HG03521 (cell line): ENCODE results near the gene IFT52.
"Not testable (repeated sequence)": the region's sequence is repeated elsewhere in the genome, so short reads cannot be mapped to it uniquely, and the experiment has no call there.

ENCODE experiments used
- ATAC-seq: cut with Tn5 transposase; IDR thresholded peaks from one replicate; pipeline ENCODE4 v1.9.1; 2021; ENCODE audit warnings: mild to moderate bottlenecking, moderate library complexity; ENCODE audit not compliant: unreplicated experiment

IFT52 gene

DNA sequence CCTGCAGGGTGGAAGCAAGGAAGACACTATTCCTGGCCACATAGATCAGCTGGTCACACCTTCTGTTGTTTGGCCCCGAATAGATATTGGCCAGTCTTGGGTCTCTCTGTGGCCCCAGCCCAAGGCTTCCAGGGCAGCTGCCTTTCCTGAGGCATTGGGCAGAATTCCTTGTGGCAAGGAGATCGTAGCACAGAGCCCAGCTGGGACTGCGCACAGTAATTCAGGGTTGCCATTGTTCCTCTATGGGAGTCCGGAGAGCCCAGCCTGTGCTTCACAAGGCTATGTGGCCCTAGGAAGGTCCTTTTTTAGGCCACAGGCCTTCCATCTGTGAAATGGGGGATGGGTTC lies 25.0 kb upstream of the IFT52 start:
- ATAC-seq: no peak

DNA sequence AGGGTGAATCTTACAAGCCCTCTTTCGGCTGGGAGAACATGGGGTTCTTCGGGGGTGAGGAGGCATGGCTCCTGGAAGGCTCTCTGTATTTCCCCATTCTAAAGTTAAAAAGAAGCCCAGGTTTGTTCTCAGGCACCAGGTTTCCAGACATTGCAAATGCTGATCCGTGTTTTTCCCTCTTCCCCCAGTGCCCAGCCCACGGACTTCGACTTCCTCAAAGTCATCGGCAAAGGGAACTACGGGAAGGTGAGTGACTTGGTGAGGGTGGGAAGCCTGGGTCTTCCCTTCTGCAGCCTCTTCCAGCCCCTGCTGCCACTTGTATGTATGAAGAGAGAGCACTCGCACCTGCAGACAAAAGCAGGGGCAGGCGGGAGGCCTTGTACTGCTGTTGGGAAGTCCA lies 23.3 kb upstream of the IFT52 start:
- ATAC-seq: no peak

DNA sequence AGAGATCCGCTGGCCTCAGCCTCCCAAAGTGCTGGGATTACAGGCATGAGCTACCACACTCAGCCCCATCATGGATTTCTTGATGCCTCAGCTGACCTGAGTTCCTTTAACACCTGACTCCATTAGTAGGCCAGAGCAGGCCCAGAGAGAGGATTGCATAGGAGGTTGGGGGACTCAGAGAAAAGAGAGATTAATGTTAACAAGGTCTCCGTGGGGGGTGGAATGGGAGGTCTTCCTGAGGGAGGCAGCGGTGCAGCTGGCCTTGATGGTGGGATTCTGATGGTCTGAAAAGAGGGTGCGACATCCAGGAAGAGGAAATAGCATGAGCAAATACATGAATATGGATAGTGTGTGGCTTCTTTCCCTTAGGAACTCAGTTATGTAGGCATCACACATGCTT lies 22.0 kb upstream of the IFT52 start:
- no peak for ATAC-seq

DNA sequence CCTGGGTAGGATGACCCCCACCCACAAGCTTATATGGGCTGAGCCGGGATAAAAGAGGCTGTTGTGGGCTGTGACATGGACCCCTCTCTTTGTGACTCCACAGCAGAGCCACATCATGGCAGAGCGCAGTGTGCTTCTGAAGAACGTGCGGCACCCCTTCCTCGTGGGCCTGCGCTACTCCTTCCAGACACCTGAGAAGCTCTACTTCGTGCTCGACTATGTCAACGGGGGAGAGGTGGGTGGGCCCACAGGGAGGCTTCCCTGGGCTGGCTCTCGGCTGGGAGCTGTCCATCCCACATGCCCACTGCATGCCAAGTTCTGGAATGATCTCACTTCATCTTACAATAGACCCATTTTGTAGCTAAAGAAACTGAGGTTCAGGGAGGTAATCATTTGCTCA lies 21.5 kb upstream of the IFT52 start:
- ATAC-seq: no peak

DNA sequence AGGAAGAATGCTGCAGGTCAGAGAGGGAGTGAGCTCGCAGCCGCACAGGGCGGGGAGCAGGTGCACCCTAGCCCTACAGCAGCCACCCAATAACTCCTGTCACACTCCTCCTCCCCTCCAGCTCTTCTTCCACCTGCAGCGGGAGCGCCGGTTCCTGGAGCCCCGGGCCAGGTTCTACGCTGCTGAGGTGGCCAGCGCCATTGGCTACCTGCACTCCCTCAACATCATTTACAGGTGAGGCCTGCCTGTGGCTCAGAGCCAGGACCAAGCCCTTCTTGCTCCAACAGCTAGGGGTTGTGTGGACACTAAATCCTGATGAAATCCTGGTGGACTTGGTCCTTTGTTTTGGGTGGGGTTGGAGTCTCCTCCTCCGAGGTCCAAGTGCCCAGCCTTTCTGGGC lies 20.2 kb upstream of the IFT52 start:
- ATAC-seq: no peak

DNA sequence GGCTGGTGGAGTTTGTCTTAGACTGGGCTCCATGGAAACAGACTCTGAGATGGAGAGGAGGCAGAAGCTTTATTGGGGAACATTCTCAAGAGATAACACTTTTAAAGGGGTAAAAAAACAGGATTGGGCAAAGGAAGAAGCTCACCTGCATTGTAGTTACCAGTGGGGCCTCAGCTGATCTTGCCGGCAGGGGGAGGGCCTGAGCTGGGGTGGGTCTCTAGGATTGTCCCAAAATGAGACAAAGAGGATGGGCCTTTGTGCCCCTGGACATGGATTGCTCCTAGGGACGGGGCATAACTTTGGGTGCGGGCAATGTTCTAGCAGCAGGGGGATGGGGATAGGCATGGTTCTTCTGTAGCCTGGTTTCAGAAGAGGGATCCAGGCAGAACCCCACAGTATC lies 19.4 kb upstream of the IFT52 start:
- no peak for ATAC-seq

DNA sequence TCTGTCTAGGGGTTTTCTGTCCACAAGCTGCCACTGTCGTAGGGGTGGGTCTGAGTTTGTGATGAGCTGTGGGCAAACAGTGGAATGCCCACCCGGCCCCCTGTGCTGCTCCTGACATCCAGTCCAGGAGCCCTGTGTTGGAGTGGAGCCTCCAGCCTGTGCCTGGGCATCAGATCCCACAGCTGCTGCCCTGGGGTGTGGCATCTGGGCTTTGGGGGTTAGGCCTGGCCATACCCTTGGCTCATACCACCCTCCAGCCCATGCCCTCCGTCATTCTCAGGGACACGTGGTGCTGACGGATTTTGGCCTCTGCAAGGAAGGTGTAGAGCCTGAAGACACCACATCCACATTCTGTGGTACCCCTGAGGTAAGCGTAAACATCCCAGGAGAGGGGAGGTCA lies 19.0 kb upstream of the IFT52 start:
- ATAC-seq: no peak

DNA sequence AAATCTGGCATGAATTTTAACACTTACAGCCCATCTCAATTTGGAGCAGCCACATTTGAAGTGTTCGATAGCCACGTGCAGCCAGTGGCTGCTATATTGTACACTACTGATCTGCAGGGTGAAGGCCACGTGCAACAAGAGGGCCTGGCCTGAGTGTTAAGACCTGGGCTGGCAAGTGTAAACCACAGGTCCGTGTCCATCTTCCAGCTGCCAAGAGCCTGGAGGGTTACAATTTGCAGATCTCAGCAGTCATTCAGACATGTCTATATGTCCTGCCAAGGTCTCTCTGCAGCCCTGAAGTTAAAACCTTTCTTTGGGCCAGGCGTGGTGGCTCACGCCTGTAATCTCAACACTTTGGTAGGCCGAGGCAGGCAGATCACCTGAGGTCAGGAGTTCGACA lies 17.8 kb upstream of the IFT52 start:
- no peak for ATAC-seq

DNA sequence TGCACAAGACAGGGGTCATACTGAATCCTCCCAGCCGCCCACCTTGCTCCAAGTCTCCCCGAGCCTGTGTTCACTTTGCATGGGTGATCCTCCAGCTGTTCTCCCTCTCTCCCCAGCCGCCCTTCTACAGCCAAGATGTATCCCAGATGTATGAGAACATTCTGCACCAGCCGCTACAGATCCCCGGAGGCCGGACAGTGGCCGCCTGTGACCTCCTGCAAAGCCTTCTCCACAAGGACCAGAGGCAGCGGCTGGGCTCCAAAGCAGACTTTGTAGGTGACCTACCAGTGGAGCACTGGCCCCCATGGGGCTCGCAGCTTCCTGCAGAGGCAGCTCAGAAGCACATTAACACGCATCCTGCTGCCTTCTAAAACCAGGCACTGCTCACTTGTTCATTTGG lies 14.6 kb upstream of the IFT52 start:
- ATAC-seq: no peak

DNA sequence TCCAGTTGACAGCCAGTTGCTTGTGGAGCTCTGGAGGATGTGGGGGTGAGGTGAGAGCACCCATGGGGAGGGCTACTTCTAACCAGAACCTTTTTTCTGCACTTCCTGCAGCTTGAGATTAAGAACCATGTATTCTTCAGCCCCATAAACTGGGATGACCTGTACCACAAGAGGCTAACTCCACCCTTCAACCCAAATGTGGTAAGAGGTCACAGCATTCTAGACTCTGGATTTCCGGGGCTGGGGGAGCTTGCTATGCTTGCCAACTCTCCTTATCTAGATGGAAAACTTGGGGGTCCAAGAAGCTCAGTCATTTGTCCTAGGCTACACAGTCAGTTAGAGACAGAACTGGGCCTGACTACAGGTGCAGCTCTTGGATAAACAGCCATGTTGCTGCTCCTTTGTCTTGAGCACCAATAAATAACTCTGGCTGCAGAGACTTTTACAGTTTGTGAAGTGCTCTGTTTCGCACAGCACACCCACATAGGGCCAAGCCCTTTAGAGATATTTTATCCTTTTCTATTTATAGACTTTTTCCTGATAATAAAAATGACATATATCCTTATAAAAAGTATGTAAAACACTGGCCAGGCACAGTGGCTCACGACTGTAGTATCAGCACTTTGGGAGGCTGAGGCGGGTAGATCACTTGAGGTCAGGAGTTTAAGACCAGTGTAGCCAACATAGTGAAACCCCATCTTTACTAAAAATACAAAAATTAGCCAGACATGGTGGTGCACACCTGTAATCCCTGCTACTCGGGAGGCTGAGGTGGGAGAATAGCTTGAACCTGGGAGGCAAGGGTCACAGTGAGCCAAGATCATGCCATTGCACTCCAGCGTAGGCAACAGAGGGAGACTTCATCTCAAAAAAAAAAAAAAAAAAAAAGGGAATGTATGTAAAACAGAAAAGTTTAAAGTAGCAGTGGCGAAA lies 10.6 kb upstream of the IFT52 start:
- no peak for ATAC-seq

DNA sequence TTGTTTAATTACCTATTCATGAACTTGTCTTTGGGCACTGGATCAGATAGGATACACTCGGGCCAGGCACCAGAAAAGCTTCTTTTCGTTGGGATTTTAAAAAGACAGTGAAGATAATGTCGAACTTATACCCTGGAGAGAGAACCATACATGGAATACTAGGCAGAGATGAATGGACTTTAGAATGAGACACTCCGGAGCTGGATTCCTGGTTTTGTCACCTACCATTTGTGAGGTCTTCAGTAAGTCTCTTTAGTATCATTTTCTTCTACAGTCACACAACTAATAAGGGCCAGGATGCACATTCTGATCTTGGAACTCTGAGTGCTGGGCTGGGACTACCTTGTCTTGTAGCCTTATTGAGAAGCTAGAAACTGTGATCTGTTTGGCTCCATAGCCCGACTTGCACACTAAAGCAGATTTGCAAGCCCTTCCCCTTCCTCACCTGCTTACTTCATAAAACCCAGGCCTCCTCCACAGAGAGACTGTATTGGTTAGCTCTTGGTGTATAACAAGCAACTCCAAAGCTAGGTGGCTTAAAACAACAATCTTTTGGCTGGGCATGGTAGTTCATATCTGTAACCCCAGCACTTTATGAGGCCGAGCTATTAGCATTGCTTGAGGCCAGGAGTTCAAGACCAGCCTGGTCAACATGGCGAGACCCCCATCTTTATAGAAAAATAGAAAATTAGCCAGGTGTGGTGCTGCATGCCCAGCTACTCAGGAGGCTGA lies 7.4 kb upstream of the IFT52 start:
- ATAC-seq: no peak

DNA sequence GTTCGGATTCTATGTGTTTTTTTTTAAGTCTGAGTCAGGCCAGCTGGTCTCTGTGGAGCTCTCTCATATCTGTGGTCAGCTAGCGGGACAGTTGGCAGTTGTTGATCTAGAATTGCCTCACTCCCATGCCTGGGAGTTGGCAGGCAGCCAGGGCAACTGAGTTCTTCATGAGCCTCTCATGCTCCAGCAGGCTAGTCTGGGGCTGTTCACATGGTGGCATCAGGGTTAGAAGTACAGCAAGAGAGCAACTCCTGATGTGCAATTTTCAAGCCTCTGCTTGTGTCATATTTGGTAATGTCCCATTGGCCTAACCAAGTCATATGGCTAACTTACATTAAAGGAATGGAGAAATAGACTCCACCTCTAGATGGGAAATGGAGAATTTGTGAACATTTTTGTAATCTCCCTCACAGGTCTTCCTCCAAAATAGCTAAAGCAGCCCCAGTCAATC lies 6.7 kb upstream of the IFT52 start:
- ATAC-seq: no peak

DNA sequence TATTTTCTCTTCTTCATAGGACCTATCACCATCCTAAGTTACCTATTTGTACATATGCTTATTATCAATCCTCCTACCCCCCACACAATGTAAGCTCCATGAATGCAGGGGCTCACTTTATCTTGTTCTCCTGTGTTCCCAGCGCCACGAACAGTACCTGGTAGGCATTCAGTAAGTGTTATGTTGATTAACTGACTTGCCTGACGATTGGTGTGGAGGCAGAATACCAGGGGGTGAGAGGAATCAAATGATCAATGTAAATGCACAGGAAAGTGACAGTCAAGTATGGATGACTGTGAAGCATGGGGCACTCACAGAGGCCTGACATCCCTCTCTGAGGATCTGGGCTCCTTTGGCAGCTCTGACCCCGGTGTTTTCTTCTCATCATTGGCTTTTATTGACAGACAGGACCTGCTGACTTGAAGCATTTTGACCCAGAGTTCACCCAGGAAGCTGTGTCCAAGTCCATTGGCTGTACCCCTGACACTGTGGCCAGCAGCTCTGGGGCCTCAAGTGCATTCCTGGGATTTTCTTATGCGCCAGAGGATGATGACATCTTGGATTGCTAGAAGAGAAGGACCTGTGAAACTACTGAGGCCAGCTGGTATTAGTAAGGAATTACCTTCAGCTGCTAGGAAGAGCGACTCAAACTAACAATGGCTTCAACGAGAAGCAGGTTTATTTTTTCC lies 6.1 kb upstream of the IFT52 start:
- no peak for ATAC-seq

DNA sequence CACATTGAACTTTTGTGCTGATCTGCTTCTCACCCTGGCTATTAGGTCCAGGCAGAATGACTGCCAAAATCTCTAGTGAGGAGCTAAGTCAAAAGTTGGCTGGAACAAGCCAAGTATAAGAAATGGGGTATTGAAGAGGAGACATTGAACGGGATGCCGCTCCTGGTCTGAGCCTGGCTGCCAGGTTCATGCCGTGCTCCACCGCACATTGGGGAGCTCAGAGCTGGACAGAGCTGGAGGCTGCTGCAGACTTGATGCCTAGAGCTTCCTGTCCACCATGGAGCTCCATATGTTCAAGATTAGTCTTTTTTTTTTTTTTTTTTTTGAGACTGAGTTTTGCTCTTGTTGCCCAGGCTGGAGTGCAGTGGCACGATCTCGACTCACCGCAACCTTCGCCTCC lies 4.1 kb upstream of the IFT52 start:
- no peak for ATAC-seq

DNA sequence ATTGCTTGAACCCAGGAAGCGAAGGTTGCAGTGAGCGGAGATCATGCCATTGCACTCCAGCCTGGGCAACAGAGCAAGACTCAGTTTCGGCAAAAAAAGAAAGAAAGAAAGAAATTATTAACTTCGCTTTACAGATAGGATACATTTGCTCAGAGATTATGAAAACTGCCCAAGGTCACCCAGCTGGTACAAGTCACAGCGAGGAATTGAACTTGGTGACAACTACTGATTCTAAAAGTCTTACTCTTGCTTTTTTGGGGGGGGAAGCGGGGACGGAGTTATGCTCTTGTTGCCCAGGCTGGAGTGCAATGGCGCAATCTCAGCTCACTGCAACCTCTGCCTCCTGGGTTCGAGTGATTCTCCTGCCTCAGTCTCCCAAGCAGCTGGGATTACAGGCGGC lies 2.2 kb upstream of the IFT52 start:
- not testable (repeated sequence) for ATAC-seq

DNA sequence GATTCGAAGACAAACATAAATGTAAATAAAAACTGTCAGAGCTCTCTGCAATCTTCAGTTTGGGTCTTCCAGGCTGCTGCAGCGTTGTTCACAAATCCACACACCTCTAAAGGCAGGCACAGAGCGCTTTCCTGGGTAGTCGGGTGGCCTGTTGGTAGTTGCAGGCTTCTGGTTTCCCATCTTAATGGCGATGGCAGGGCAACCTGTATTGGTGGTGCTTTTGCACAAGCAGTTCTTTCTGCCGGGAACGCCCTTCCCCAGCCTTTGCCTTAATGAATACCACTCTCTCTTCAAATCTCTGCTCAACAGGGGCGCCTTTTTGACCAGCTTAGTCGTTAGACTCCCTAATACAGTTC lies 723 bp upstream of the IFT52 start:
- ATAC-seq: no peak

DNA sequence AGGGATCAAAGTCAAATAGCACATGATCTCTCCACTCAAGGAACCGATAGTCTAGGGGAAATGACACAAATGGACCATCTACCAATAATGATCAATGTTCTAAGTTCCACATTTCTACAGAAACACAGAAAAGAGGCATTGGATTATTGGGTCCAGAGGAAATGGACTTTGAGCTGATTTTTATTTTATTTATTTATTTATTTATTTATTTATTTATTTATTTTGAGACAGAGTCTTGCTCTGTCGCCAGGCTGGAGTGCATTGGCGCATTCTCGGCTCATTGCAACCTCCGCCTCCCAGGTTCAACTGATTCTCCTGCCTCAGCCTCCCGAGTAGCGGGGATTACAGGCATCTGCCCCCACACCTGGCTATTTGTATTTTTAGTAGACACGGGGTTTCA lies 11.2 kb downstream of the IFT52 start:
- ATAC-seq: not testable (repeated sequence)

DNA sequence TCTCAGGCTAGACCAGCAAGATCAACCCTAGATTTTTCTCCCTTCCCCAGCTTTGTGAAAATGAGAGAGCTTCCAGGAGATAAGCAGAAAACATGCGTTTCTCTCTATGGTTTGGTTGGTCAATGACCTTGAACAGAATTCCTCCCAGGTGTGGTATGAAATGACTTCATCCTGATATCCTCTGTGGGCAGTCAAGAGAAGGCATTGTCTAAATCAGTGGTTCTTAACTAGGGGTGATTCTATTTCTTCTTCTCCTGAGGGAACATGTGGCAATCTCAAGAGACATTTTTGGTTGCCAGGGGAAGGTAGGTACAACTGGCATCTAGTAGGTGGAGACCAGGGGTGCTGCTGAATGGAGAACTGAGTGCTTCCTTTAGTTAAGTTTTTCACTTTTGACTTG lies 12.4 kb downstream of the IFT52 start:
- no peak for ATAC-seq

DNA sequence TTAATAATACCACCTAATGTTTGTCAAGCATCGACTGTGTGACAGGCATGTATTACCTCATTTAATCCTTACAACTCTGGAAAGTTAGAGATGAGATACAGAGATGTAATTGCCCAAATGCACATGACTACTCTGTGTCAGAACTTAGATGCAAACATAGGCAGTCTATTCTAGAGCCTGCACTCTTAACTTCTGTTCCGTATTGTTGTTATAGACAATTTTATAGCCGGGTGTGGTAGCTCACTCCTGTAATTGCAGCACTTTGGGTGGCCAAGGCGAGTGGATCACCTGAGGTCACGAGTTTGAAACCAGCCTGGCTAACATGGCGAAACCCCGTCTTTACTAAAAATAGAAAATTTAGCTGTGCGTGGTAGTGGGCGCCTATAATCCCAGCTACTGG lies 15.0 kb downstream of the IFT52 start:
- ATAC-seq: no peak

DNA sequence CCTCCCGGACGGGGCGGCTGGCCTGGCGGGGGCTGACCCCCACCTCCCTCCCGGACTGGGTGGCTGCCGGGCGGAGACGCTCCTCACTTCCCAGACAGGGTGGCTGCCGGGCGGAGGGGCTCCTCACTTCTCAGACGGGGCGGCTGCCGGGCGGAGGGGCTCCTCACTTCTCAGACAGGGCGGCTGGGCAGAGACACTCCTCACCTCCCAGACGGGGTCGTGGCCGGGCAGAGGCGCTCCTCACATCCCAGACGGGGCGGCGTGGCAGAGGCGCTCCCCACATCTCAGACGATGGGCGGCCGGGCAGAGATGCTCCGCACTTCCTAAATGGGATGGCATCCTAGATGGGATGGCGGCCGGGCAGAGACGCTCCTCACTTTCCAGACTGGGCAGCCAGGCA lies 16.5 kb downstream of the IFT52 start:
- not testable (repeated sequence) for ATAC-seq

DNA sequence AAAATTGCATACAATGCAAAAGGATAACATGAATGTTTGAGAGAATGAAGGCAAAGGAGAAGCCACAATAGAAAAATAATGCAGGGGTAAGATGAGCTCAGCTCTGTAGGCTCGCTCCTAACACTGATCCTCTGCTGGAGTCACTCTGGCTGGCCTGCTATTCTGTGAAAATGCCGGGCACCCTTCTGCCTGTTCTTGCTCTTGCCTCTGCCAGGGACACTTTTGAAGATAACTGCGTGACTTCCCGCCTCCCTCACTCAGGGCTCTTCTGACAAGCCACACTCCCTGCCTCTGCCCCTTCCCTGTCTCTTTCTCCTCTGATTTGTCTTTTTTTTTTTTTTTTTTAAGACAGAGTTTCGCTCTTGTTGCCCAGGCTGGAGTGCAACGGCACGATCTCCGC lies 40.9 kb downstream of the IFT52 start:
- no peak for ATAC-seq

DNA sequence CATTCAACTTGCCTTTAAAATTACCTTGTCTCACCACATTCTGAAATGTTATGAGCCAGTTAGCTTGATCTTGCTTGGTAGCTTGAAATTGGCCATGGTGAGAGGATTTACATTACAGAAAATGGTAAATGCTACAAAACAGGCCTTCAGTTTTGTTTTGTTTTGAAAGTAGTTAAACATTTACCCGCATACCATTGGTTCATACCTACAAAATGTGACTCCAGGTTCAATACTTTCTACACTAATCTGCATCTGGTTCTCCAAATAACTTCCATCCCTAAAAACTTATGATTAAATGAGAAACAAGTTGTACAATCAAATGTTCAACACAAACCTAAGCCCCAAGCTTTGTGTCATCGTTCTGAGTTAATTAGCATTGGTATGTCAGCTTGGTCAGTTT lies 45.7 kb downstream of the IFT52 start:
- no peak for ATAC-seq
